ENCODE results near the gene AIPL1.

GRCh38 chr17:6471531-6472465 lies 36.9 kb upstream of the AIPL1 start:
- TF ChIP-seq EP300 (IDR thresholded peaks at IDR 0.05), result no peak
- TF ChIP-seq CTCF (IDR thresholded peaks at IDR 0.05), result no peak
- TF ChIP-seq POLR2AphosphoS5 (IDR thresholded peaks at IDR 0.05), result no peak
- TF ChIP-seq POLR2A (IDR thresholded peaks at IDR 0.05), result no peak
